HCT116 (cell line): ENCODE data around the gene RASA2.

Experiments used
- CBX3 ChIP-seq: IDR thresholded peaks from 2 replicates; pipeline ENCODE4 v1.6.1; 2012; ENCODE audit warnings: low read depth
- CEBPB ChIP-seq: IDR thresholded peaks from 2 replicates; pipeline ENCODE4 v1.6.1; 2012; ENCODE audit warnings: low read depth
- CTCF ChIP-seq, 3 experiments: fragments of 200-600 bp in 1 of 3; sonication (generic) in 1 of 3; IDR thresholded peaks in 2 of 3; conservative IDR thresholded peaks in 1 of 3; 2 replicates each; pipeline ENCODE4 v1.5.1; 2012 to 2017; ENCODE audit warnings: low read depth in 2 of 3, low read length in 2 of 3, antibody characterized with exemption in 1 of 3, borderline replicate concordance in 1 of 3, control low read depth in 1 of 3, mild to moderate bottlenecking in 1 of 3, mixed read lengths in 1 of 3, mixed run types in 1 of 3, moderate library complexity in 1 of 3; ENCODE audit not compliant: insufficient read depth in 1 of 3
- EZH2 ChIP-seq: fragments of 200-600 bp; sonication (generic); IDR thresholded peaks from 2 replicates; pipeline ENCODE4 v1.6.1; 2017; ENCODE audit warnings: antibody characterized with exemption, mixed run types
- POLR2A ChIP-seq: IDR thresholded peaks from 2 replicates; pipeline ENCODE4 v1.7.0; 2011; ENCODE audit warnings: borderline replicate concordance; ENCODE audit not compliant: insufficient read depth, insufficient read length; ENCODE audit errors: extremely low read depth
- REST ChIP-seq: IDR thresholded peaks from 2 replicates; pipeline ENCODE4 v1.6.1; 2012; ENCODE audit warnings: low read depth
- SIN3A ChIP-seq: IDR thresholded peaks from 2 replicates; pipeline ENCODE4 v1.6.1; 2012; ENCODE audit warnings: low read depth
- YY1 ChIP-seq: IDR thresholded peaks from 2 replicates; pipeline ENCODE4 v1.6.1; 2011; ENCODE audit warnings: low read length, low read depth, moderate library complexity, mild to moderate bottlenecking; ENCODE audit not compliant: insufficient replicate concordance; ENCODE audit errors: extremely low read depth
- TF ChIP-seq, protein P1 (sequence below): IDR thresholded peaks from 2 replicates; pipeline ENCODE4 v1.6.1; 2012

GRCh38 chr3:141505166-141505565 lies 18.3 kb downstream of the RASA2 start:
- no peak for TF ChIP-seq CTCF (IDR thresholded peaks at IDR 0.05 in 2 of 3, conservative IDR thresholded peaks at IDR 0.05 in 1 of 3; ENCODE audit: borderline replicate concordance in 1 of 3, insufficient read depth in 1 of 3, low read depth in 2 of 3, low read length in 2 of 3)
- TF ChIP-seq CBX3 = no peak
- TF ChIP-seq EZH2 = no peak
- TF ChIP-seq YY1 = no peak
- TF ChIP-seq, protein P1, sequence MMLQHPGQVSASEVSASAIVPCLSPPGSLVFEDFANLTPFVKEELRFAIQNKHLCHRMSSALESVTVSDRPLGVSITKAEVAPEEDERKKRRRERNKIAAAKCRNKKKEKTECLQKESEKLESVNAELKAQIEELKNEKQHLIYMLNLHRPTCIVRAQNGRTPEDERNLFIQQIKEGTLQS = no peak
- TF ChIP-seq CEBPB = no peak
- TF ChIP-seq SIN3A = no peak
- no peak for TF ChIP-seq POLR2A
- TF ChIP-seq REST = no peak
